Kidney (tissue), 14 donors: ENCODE results near the gene PDE6G. TPM values are rescaled to one million over a fixed set of nuclear protein-coding genes. Genes with fewer than 3 reads are reported as not detected.

Experiments
- DNase-seq, 5 donors: peaks; one replicate each; pipeline ENCODE4 v3.0.0-alpha.2; 2013 to 2020
- FAIRE-seq: peaks from 2 replicates; lab custom pipeline; 2012; peaks lifted over from hg19 to GRCh38; lab: Jason Lieb, UNC
- H3K27ac ChIP-seq, 2 donors: one replicate each; pipeline ENCODE4 v1.7.0; 2013; ENCODE audit warnings: low read depth in 2 of 2, low read length in 2 of 2, inconsistent platforms in 1 of 2
- H3K27me3 ChIP-seq: one replicate; pipeline ENCODE4 v1.7.1; 2013; ENCODE audit warnings: low read length, inconsistent platforms; ENCODE audit not compliant: control insufficient read depth, insufficient read depth
- H3K36me3 ChIP-seq, 3 donors: one replicate each; pipeline versions ENCODE4 v1.7.0 to v1.7.1; 2013; ENCODE audit warnings: low read length in 3 of 3, control low read depth in 1 of 3, inconsistent platforms in 1 of 3; ENCODE audit not compliant: insufficient read depth in 3 of 3, control insufficient read depth in 2 of 3
- H3K4me1 ChIP-seq, 3 donors: one replicate each; pipeline versions ENCODE4 v1.7.0 to v1.7.1; 2013; ENCODE audit warnings: low read length in 3 of 3, inconsistent platforms in 1 of 3, low read depth in 1 of 3; ENCODE audit not compliant: control insufficient read depth in 2 of 3, insufficient read depth in 2 of 3
- H3K4me3 ChIP-seq, 3 donors: one replicate each; pipeline versions ENCODE4 v1.7.0 to v1.8.1; 2013; ENCODE audit warnings: low read length in 3 of 3, control low read depth in 1 of 3, inconsistent platforms in 1 of 3
- H3K9ac ChIP-seq, 3 donors: one replicate each; pipeline versions ENCODE4 v1.7.0 to v1.7.1; 2013; ENCODE audit warnings: low read length in 3 of 3, control low read depth in 1 of 3, inconsistent platforms in 1 of 3
- H3K9me3 ChIP-seq, 3 donors: one replicate each; pipeline versions ENCODE4 v1.7.0 to v1.7.1; 2013; ENCODE audit warnings: low read length in 3 of 3, control low read depth in 1 of 3, inconsistent platforms in 1 of 3; ENCODE audit not compliant: control insufficient read depth in 2 of 3, insufficient read depth in 1 of 3
- intact Hi-C: fragments of 100-400 bp; cut with DNase I; formaldehyde crosslinking; loops from one replicate; pipeline ENCODE4 v1.11.1; 2022
- polyA plus RNA-seq: library from polyadenylated mRNA; stranded (reverse); fragments of 350-450 nt; fragmentation: Illumina TruSeq; extraction: RNeasy Lipid Tissue Mini Kit (QIAGEN cat#74804); gene quantifications from one replicate; pipeline ENCODE4 v1.2.3, GENCODE V29; 2014; ENCODE audit warnings: low read depth, low replicate concordance; ENCODE audit not compliant: insufficient read depth
- total RNA-seq: library from RNA; stranded (reverse); fragmentation: NEBNext Ultra II Directional; extraction: Animal tissue kit (Norgen Biotek cat#: 25700); gene quantifications from one replicate; pipeline ENCODE4 v1.2.1, GENCODE V29; 2021
- TF ChIP-seq, protein P1 (sequence below): IDR thresholded peaks from 3 replicates; pipeline ENCODE4 v1.5.1; 2012; ENCODE audit warnings: mild to moderate bottlenecking, moderate library complexity, borderline replicate concordance; ENCODE audit not compliant: insufficient read depth; ENCODE audit errors: extremely low read depth
- donor health status: control.
- donor health status: control.
- donor health status: control.
- donor health status: control.
- donor health status: control.
- donor health status: DM: yes; HTN: yes; CAD: no.
- donor health status: Normal renal cell carcinoma (clear cell type).

Gene PDE6G
- total and polyA plus RNA-seq, 2 donors from 2014 or later, result 3.2 to 5.4 TPM

DNA sequence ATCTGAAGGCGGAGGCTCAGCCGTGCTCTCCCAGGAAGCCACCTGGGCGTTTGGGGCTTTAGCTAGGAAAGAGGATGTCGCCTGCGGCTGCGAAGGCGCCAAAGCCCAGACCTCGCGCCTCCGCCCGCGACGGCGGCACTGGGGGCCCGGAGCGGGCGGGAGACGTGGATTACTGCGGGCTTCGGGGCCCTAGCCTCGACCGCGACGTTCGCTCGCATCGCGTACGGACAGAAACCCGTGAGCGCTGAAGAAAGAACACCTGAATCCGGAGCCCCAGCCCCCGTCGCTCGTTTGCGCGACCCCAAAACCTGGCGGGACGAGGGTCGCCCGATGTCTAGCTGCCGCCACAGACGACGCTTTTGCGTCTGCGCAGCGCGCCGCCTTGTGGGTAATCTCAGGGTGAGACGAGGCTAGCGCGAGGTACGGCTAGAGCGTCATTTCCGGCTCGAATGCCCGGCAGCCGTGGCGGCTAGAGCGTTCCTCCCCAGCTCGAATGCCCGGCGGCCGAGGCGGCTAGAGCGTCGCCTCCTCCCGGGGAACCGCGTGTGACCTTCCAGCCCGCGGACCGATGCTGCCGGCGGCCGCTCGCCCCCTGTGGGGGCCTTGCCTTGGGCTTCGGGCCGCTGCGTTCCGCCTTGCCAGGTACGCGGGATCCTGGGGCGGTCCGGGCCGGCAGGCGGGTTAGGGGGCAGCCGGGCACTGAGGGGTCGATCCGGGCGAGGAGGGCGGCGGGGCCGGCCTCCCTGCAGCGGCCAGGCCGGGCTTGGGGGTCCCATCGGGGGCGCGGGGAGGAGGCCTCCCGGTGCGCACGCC is 46.8 kb upstream of the PDE6G start, which contains the start of gene MRPL12:
Gene MRPL12 (plus strand): TSS at position 434 of the 813 bp plus-strand sequence. CDS start 135 bp downstream, at position 569.
- Histone ChIP-seq H3K4me3 (peak within 1 kb of the TSS; percentile 82 to 95 (median 91)), H3K4me1 (peaks cover 0 to 25% (median 7%) of the 10 kb centered on the region in 3 donors), H3K27me3 (no peaks in the 10 kb centered on the region), H3K9me3 (no peaks in the 10 kb centered on the region), H3K9ac (peak within 1 kb of the TSS; percentile 68 to 94 (median 94)), H3K36me3 (peaks cover 0 to 27% (median 6%) of the 10 kb centered on the region in 3 donors), H3K27ac (peak within 1 kb of the TSS; percentile 80 to 91)
- DNase-seq (peak; percentile 92 to 98 (median 97)), FAIRE-seq (no peak)
- TF ChIP-seq, protein P1, sequence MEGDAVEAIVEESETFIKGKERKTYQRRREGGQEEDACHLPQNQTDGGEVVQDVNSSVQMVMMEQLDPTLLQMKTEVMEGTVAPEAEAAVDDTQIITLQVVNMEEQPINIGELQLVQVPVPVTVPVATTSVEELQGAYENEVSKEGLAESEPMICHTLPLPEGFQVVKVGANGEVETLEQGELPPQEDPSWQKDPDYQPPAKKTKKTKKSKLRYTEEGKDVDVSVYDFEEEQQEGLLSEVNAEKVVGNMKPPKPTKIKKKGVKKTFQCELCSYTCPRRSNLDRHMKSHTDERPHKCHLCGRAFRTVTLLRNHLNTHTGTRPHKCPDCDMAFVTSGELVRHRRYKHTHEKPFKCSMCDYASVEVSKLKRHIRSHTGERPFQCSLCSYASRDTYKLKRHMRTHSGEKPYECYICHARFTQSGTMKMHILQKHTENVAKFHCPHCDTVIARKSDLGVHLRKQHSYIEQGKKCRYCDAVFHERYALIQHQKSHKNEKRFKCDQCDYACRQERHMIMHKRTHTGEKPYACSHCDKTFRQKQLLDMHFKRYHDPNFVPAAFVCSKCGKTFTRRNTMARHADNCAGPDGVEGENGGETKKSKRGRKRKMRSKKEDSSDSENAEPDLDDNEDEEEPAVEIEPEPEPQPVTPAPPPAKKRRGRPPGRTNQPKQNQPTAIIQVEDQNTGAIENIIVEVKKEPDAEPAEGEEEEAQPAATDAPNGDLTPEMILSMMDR, result no peak
- intact Hi-C loops, result no loop called here

DNA sequence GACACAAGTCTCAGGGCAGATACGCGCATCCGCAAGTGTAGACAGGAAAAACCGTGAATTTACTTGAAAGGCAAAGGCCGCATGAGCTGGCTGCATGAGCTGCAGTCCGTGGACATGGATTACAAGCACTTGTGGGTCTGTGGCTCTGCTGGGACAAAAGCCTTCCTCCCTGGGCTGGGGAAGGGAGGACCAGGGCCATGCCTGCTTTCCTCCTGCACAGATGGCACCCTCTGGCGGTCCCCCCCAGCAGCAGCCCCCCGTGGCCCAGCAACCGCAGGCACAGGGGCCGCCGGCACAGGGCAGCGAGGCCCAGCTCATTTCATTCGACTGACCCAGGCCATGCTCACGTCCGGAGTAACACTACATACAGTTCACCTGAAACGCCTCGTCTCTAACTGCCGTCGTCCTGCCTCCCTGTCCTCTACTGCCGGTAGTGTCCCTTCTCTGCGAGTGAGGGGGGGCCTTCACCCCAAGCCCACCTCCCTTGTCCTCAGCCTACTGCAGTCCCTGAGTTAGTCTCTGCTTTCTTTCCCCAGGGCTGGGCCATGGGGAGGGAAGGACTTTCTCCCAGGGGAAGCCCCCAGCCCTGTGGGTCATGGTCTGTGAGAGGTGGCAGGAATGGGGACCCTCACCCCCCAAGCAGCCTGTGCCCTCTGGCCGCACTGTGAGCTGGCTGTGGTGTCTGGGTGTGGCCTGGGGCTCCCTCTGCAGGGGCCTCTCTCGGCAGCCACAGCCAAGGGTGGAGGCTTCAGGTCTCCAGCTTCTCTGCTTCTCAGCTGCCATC is 45.1 kb upstream of the PDE6G start:
- TF ChIP-seq, protein P1, result no peak
- Histone ChIP-seq H3K4me3 (peak overlapping the region in 2 of 3 donors; percentile 32 to 91), H3K9me3 (no peaks in the 10 kb centered on the region), H3K27me3 (no peaks in the 10 kb centered on the region), H3K4me1 (peaks cover 0 to 25% (median 7%) of the 10 kb centered on the region in 3 donors), H3K27ac (no peak overlapping the region), H3K36me3 (peaks cover 0 to 40% (median 6%) of the 10 kb centered on the region in 3 donors), H3K9ac (no peak overlapping the region)
- DNase-seq (no peak), FAIRE-seq (no peak)
- intact Hi-C loops, result no loop called here

DNA sequence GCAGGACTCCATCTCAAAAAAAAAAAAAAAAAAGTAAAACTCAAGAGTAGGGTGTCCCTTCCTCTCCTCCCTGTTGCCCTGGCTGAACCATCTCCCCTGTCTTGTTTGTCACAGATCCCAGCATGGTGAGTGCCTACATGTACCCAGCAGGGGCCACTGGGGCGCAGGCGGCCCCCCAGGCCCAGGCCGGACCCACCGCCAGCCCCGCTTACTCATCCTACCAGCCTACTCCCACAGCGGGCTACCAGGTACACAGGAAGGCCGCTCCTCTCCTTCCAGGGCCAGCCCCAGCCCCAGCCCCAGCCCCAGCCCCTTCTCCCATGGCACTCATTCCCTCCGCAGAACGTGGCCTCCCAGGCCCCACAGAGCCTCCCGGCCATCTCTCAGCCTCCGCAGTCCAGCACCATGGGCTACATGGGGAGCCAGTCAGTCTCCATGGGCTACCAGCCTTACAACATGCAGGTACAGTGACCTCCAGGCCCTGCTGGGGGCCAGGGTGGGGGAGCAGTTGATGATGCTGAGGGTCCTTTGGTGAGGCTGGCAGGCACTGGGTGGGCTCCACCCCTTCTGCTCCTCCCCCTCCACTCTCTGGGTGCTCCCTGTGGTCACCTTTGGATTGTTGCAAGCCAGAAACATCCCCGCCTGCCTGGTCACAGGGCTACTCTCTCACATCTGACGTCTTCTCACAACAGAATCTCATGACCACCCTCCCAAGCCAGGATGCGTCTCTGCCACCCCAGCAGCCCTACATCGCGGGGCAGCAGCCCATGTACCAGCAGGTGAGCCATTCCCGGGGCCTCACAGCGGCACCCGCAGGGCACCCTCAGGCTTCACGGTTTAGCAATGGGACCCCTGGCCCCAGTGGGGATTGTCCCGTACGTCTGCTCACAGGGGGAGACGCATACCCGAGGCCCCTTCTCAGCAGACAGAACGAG is 44.3 kb upstream of the PDE6G start:
- TF ChIP-seq, protein P1, result no peak
- no peaks in the 10 kb centered on the region for H3K27me3 ChIP-seq
- H3K9ac ChIP-seq, result no peak overlapping the region
- FAIRE-seq, result no peak
- peaks cover 0 to 40% (median 8%) of the 10 kb centered on the region in 3 donors for H3K36me3 ChIP-seq
- intact Hi-C loops, result no loop called here
- H3K4me1 ChIP-seq, result peaks cover 0 to 25% (median 7%) of the 10 kb centered on the region in 3 donors
- H3K27ac ChIP-seq, result no peak overlapping the region
- no peaks in the 10 kb centered on the region for H3K9me3 ChIP-seq
- DNase-seq, result no peak
- H3K4me3 ChIP-seq, result no peak overlapping the region
